CD8-positive, alpha-beta memory T cell (primary cell): Measurements from ENCODE around the gene GIMD1. TPM values are rescaled to one million over a fixed set of nuclear protein-coding genes. Genes with fewer than 3 reads are reported as not detected.

Experiments used
- polyA plus RNA-seq: library from polyadenylated mRNA; unstranded; fragments of 300-500 nt; fragmentation: Illumina TruSeq; gene quantifications from one replicate; pipeline ENCODE4 v1.2.3, GENCODE V29; 2021
- total RNA-seq, 2 experiments: library from RNA; stranded (reverse); gene quantifications; one replicate each; pipeline ENCODE4 v1.2.3, GENCODE V29; 2021

Gene GIMD1
- total and polyA plus RNA-seq, 3 experiments from 2014 or later: not detected

Other genes starting within 250 kb of the GIMD1 start
- 10 to 100 TPM; 21.7 to 23.9 TPM for gene TBCK, start 52.6 kb downstream of the GIMD1 start, total RNA-seq
- 21.0 TPM for gene TBCK, start 52.6 kb downstream of the GIMD1 start, polyA plus RNA-seq
- gene AIMP1, start 52.2 kb downstream of the GIMD1 start, total RNA-seq: 10 to 100 TPM; 66.5 to 67.9 TPM
- gene AIMP1, start 52.2 kb downstream of the GIMD1 start, polyA plus RNA-seq: 67.0 TPM